ENCODE measurements around the gene LMBR1. TPM values are rescaled to one million over a fixed set of nuclear protein-coding genes. Genes with fewer than 3 reads are reported as not detected.

The LMBR1 gene
- polyA plus RNA-seq, 3 donors = 8.5 to 13.2 (median 10.8) TPM

DNA sequence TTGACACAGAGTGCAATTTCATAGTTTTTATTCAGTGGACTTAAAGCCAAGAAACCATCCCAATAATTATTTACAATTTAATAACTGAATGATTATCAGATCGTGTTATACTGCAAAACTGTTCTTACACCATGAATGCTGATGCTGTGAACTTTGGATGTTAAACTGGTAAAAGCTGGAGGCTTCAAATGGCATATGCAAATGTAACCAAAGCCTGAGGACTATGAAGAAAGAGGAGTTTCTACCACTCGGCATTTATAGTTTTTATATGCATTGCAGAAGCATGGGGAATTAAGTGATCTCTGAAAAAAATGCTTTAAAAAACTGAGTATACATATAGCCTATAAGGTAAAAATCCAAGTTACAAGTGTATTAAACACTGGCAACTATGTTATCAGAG, 210.1 kb downstream of the LMBR1 start:
- 87 to 97% (median 93%) methylated on average over 2 of the region's 2 CpGs for WGBS, 3 donors
- no peak overlapping the region for H3K27ac ChIP-seq (ENCODE audit: low read depth, low read length)

- WGBS, 3 donors = 46 to 96% (median 92%) methylated on average over 1 of the region's 1 CpG
- no peak overlapping the region for H3K27ac ChIP-seq (ENCODE audit: low read depth, low read length)
Observed at GRCh38 chr7:156680281-156680680, 212.7 kb downstream of the LMBR1 start.

DNA sequence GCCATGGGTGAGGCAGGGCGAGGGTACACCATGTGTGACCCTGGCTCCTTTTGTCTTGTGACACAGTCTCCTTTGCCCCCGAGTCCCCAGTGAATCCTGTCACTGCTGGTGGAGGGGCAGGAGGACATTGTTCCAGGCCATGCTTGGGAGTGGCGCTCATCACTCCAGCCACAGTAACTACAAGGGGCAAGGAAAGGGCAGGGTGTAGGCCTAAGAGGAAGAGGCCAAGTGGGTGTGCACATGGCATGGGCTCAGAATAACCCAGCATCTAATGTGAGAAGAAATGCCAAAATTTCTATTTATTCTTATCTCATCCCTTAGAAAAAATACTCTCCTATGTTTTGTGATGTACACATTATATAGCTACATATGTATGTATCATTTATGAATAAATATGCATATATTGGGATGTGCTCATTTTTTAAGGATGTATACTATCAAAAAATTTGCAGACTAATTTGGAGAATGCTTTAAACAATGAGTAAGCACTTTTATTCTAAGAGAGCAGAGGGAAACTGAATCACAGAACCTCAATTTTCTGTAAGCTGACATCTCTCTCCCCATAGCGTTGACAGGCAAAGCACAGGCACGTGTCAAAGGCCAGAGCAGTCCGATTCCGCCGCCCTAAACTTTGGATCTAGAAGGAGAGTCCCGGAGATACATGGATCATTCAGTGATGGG, 215.5 kb downstream of the LMBR1 start:
- WGBS, 3 donors = 95 to 97% (median 96%) methylated on average over 9 of the region's 9 CpGs
- H3K27ac ChIP-seq (ENCODE audit: low read depth, low read length) = no peak overlapping the region

DNA sequence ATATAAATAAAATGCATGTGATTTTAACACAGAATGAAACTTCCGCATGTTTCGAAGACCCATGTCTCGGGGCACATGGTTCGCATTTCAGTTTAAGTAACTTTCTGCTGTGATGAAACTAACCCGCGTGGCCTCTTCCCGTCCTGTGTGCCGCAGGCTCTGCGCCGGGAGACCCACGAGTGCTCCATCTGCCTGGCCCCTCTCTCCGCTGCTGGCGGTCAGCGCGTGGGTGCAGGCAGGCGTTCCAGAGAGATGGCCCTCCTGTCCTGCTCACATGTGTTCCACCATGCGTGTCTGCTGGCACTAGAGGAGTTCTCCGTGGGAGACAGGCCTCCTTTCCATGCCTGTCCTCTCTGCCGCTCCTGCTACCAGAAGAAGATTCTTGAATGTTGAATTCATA, 216.7 kb downstream of the LMBR1 start:
- 83 to 97% (median 90%) methylated on average over 18 to 19 of the region's 19 CpGs for WGBS, 3 donors
- H3K27ac ChIP-seq (ENCODE audit: low read depth, low read length) = no peak overlapping the region

DNA sequence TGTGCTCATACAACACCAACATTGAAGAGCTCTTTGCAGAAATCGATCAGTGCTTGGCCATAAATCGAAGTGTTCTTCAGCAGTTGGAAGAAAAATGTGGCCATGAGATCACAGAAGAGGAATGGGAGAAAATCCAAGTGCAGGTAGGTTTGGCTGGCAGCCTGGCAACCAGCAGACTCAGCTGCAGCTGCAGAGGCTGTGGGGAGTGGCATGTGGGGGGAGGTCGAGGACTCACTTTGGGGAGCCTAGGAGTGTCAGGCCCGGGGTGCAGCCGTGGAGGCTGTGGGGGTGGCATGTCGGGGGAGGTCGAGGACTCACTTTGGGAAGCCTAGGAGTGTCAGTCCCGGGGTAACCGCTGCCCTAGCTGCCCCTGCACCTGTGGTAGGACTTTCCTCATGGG, 217.3 kb downstream of the LMBR1 start:
- 82 to 84% (median 83%) methylated on average over 9 of the region's 9 CpGs for WGBS, 3 donors
- no peak overlapping the region for H3K27ac ChIP-seq (ENCODE audit: low read depth, low read length)

DNA sequence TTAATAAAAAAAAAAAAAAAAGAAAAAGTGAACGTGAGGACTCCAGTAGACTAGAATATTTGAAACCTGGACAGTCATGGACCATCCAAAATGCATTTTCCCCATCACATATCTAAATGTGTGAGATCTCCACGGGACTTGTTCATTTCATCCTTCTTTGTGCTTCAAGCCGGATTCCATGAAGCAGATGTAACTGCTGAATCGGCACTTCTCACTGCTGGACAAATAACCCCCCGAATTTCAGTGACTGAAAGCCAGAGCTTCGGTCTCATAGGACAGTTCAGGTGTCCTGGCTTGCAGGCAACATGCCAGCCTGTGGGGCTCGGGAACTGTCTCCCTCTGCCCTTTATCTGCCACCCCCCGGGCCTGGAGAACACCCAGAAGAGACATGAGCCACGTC, 219.1 kb downstream of the LMBR1 start:
- 93 to 94% (median 94%) methylated on average over 9 of the region's 9 CpGs for WGBS, 3 donors
- no peak overlapping the region for H3K27ac ChIP-seq (ENCODE audit: low read depth, low read length)

GRCh38 chr7:156673454-156673853, 219.5 kb downstream of the LMBR1 start:
- H3K27ac ChIP-seq (ENCODE audit: low read depth, low read length) = no peak overlapping the region
- 94% methylated on average over 6 of the region's 6 CpGs for WGBS, 3 donors

- H3K27ac ChIP-seq (ENCODE audit: low read depth, low read length) = no peak overlapping the region
- WGBS, 3 donors = 95 to 97% (median 96%) methylated on average over 19 of the region's 19 CpGs
Observed at GRCh38 chr7:156669035-156669828, 223.8 kb downstream of the LMBR1 start.

- WGBS, 3 donors = 90 to 95% (median 95%) methylated on average over 11 to 13 of the region's 13 CpGs
Observed at GRCh38 chr7:156668130-156668741, 224.7 kb downstream of the LMBR1 start.

GRCh38 chr7:156667110-156667426, 225.9 kb downstream of the LMBR1 start:
- no peak overlapping the region for H3K27ac ChIP-seq (ENCODE audit: low read depth, low read length)
- 49 to 91% (median 76%) methylated on average over 1 of the region's 1 CpG for WGBS, 3 donors

More at GRCh38 chr7:156668130-156668741, 224.7 kb downstream of the LMBR1 start:
- no peak overlapping the region for H3K27ac ChIP-seq (ENCODE audit: low read depth, low read length)

DNA sequence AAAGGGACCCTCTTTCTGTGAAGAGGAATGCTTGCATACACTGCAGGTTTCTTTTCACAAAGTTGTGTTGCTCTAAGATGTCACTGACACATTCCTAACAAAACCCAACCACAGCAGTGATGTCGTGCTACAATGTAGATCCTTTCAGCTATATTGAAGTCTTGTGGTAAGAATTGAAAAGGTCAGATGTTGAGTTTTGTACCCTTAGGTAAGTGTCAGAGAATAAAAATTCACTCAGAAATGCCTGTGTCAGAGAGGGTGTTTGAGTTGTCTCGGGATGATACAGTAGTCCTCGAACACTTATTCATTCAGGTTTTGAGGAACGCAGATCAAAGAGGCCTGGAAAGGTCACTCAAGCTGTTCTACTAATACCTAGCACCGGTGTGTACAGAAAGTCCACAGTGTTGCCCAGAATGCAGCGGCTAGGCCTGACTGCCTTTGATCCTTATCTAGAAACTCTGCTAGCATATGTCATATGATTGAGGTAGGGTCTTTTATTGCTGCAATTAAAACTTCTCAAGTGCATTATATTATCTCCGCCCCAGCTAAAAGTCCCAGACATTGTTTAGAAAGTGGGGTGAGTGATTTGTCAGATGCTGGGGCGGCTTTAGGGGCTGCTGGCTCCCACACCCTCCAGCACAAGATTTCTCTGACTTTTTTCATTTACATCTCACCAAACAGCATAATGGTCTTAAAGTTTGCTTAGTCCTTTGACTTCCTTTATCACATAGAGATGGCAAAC, 226.4 kb downstream of the LMBR1 start:
- H3K27ac ChIP-seq (ENCODE audit: low read depth, low read length) = no peak overlapping the region
- WGBS, 3 donors = 67 to 73% (median 68%) methylated on average over 8 of the region's 8 CpGs

- WGBS, 3 donors = 82 to 88% (median 84%) methylated on average over 4 of the region's 4 CpGs
- H3K27ac ChIP-seq (ENCODE audit: low read depth, low read length) = no peak overlapping the region
Observed at GRCh38 chr7:156665101-156665500, 227.9 kb downstream of the LMBR1 start.

DNA sequence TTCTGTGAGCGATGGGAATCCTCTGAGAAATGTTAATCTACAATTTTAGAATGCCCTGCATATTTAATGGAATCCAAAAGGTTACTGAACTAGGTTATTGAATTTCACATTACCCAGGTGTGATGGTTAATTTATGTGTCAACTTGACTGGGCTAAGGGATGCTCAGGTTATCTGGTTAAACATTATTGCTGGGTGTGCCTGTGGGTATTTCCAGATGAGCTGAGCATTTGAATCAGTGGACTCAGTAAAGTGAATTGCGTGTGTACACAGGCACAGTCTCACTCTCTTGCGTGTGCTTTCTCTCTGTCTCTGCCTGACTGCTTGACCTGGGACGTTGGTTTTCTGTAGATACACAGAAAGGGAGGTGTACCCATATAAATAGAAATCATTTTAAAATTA, 230.7 kb downstream of the LMBR1 start:
- WGBS, 3 donors = 79 to 86% (median 86%) methylated on average over 4 of the region's 4 CpGs
- H3K27ac ChIP-seq (ENCODE audit: low read depth, low read length) = no peak overlapping the region

- WGBS, 3 donors = 80 to 86% (median 82%) methylated on average over 5 of the region's 5 CpGs
- no peak overlapping the region for H3K27ac ChIP-seq (ENCODE audit: low read depth, low read length)
Observed at GRCh38 chr7:156661637-156662036, 231.3 kb downstream of the LMBR1 start.

GRCh38 chr7:156659961-156660360, 233.0 kb downstream of the LMBR1 start:
- H3K27ac ChIP-seq (ENCODE audit: low read depth, low read length) = no peak overlapping the region
- WGBS, 3 donors = 70 to 73% (median 71%) methylated on average over 11 of the region's 11 CpGs

GRCh38 chr7:156659203-156659602, 233.8 kb downstream of the LMBR1 start:
- WGBS, 3 donors = 72 to 81% (median 77%) methylated on average over 6 of the region's 6 CpGs
- no peak overlapping the region for H3K27ac ChIP-seq (ENCODE audit: low read depth, low read length)

DNA sequence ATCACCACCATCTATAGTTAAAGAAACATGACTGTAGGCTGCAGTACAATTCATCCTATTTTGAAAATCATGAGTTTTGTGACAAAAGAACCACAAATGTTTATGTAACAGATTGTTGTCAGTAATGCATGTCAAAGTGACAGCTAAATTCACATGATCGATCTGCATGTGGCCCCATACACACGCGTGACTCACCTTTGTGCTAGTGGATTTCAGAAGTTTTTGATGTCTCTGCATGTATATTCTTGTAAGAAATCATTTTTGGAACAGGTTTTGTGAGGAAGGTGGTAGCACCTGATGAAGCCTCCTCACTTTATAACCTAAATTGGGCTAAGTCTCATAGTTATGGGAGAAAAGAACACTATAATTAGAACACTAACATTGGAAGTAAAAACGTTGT, 235.3 kb downstream of the LMBR1 start:
- 80 to 88% (median 87%) methylated on average over 4 of the region's 4 CpGs for WGBS, 3 donors

DNA sequence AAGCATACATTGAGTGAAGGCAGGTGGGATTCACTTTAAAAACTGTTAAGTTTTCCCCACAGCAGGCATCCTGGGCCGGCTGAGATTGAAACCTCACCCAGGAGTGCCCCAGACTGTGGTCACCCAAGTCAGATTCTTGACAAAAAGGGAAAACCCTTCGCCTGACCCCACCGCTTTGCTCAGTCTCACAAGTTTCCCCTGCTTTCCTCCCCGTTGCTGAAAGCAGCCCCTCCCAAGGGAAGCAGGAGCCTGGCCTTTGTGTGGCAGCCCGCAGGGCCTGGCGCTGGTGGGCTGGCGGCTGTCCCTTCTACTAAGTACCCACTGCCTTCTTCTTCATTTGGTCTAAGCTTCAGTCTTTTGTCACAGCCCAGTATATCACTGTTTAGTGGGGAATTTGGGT, 236.4 kb downstream of the LMBR1 start:
- no peak overlapping the region for H3K27ac ChIP-seq (ENCODE audit: low read depth, low read length)
- WGBS, 3 donors = 50 to 77% (median 66%) methylated on average over 7 of the region's 7 CpGs

More for the DNA sequence above, 235.3 kb downstream of the LMBR1 start:
- H3K27ac ChIP-seq (ENCODE audit: low read depth, low read length) = no peak overlapping the region

DNA sequence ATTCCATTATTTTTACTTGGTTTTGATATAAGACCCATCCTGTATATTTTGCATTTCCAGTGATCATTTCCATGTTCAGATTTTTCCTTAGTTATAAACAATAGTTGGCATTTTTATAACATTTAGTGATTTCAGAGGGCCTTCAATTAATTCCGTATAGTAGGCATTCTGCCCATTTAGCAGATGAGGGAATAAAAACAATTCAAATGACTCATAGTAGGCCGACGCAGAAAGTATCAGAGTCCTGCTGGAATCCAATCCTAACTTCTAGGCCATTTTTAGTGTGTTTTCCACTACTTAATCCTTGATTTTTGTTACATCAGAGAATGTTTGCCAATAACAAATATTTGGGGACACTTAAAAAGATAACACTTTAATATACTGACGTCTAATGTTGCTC, 237.0 kb downstream of the LMBR1 start:
- WGBS, 3 donors = 55 to 85% (median 72%) methylated on average over 4 of the region's 4 CpGs
- H3K27ac ChIP-seq (ENCODE audit: low read depth, low read length) = no peak overlapping the region

Data from adipose tissue (tissue), 3 donors.